Fibroblast of lung (primary cell): ENCODE data around the gene GRIK4.

Experiments used
- CTCF ChIP-seq, 2 donors: IDR thresholded peaks in 1 of 2; conservative IDR thresholded peaks in 1 of 2; 1 replicate in 1 of 2; 2 replicates in 1 of 2; pipeline ENCODE4 v1.5.1; 2011 to 2012; ENCODE audit warnings: low read length in 2 of 2, control low read depth in 1 of 2, inconsistent platforms in 1 of 2, low read depth in 1 of 2, mild to moderate bottlenecking in 1 of 2
- EZH2 ChIP-seq: IDR thresholded peaks from 2 replicates; pipeline ENCODE4 v1.5.1; 2012; ENCODE audit warnings: low read length, control low read depth, mild to moderate bottlenecking; ENCODE audit errors: missing control alignments

- TF ChIP-seq CTCF (conservative IDR thresholded peaks at IDR 0.05 in 1 of 2, IDR thresholded peaks at IDR 0.05 in 1 of 2; ENCODE audit: low read depth in 1 of 2, low read length in 2 of 2) (no peak), EZH2 (no peak)
Observed at GRCh38 chr11:120898568-120898967, 387.0 kb downstream of the GRIK4 start.
